Neuron (in vitro differentiated cells): Measurements from ENCODE around the gene CPSF6.
"Not testable (repeated sequence)": the region's sequence is repeated elsewhere in the genome, so short reads cannot be mapped to it uniquely, and the experiment has no call there.

Experiments used
- H2AFZ ChIP-seq: one replicate; pipeline ENCODE4 v1.6.1; 2013; ENCODE audit warnings: low read depth, mild to moderate bottlenecking, inconsistent platforms, low read length, moderate library complexity
- H3K27me3 ChIP-seq: one replicate; pipeline ENCODE4 v1.6.1; 2013; ENCODE audit warnings: low read length; ENCODE audit not compliant: insufficient read depth
- H3K36me3 ChIP-seq: one replicate; pipeline ENCODE4 v1.6.1; 2013; ENCODE audit warnings: low read length; ENCODE audit not compliant: insufficient read depth
- H3K4me1 ChIP-seq: one replicate; pipeline ENCODE4 v1.6.1; 2013; ENCODE audit warnings: low read length; ENCODE audit not compliant: insufficient read depth
- H3K4me3 ChIP-seq: 2 replicates; pipeline ENCODE4 v1.5.1; 2013; ENCODE audit warnings: mild to moderate bottlenecking, low read length, moderate library complexity
- H3K9me3 ChIP-seq: one replicate; pipeline ENCODE4 v1.6.1; 2013; ENCODE audit warnings: low read length

Gene CPSF6

GRCh38 chr12:69240631-69240995, 1.2 kb downstream of the CPSF6 start:
- Histone ChIP-seq H3K36me3 (peaks cover 17% of the 10 kb centered on the region), H2AFZ (no peak overlapping the region), H3K4me1 (peaks cover 20% of the 10 kb centered on the region), H3K4me3 (peak overlapping the region; percentile 100), H3K9me3 (no peaks in the 10 kb centered on the region), H3K27me3 (no peaks in the 10 kb centered on the region)

- Histone ChIP-seq H3K9me3 (no peaks in the 10 kb centered on the region), H2AFZ (no peak overlapping the region), H3K4me3 (peak overlapping the region; percentile 100), H3K4me1 (peaks cover 20% of the 10 kb centered on the region), H3K27me3 (no peaks in the 10 kb centered on the region), H3K36me3 (peaks cover 17% of the 10 kb centered on the region)
Observed at GRCh38 chr12:69241438-69242092, 2.2 kb downstream of the CPSF6 start.

DNA sequence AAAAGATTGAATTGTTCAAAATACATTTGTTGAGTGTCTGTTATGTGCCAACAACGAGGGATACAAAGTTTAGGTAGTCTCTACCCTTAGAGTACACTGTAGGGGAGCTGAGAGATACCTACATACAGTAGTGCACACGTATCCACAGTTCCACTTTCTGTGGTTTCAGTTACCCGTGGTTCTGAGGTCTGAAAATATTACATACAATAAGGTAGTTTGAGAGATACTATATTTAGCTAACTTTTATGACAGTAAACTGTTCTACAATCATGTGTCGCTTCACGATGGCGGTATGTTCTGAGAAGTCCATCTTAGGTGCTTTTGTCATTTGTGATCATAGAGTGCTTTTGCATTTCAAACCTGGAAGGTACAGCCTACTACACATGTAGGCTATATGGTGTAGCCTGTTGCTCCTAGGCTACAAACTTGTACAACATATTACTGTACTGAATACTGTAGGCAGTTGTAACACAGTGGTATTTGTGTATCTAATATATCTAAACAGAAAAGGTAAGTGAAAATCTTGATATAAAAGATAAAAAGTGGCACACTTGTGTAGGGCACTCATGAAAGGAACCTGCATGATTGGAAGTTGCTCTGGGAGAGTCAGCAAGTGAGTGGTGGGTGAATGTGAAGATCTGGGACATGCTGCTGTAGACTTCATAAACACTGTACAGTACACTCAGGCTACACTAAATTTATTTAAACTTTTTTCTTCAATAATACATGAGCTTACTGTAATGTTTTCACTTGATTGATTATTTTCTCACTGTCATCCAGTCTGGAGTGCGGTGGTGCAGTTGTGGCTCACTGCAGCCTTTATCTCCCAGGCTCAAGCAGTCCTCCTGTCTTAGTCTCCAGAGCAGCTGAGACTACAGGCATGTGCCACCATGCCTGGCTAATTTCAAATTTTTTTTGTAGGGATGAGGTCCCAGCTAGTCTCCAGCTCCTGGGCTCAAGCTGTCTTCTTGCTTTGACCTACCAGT, 4.0 kb downstream of the CPSF6 start:
- no peak overlapping the region for H3K4me3 ChIP-seq

GRCh38 chr12:69247268-69248018, 8.1 kb downstream of the CPSF6 start:
- H2AFZ ChIP-seq, result no peak overlapping the region
- H3K36me3 ChIP-seq, result peaks cover 17% of the 10 kb centered on the region
- H3K27me3 ChIP-seq, result no peaks in the 10 kb centered on the region
- H3K9me3 ChIP-seq, result peaks cover 2% of the 10 kb centered on the region
- H3K4me3 ChIP-seq, result no peak overlapping the region
- peaks cover under 1% of the 10 kb centered on the region for H3K4me1 ChIP-seq

More for the DNA sequence above, 4.0 kb downstream of the CPSF6 start:
- H2AFZ ChIP-seq, result no peak overlapping the region
- H3K4me1 ChIP-seq, result peaks cover 20% of the 10 kb centered on the region
- H3K9me3 ChIP-seq, result peaks cover 2% of the 10 kb centered on the region
- H3K27me3 ChIP-seq, result no peaks in the 10 kb centered on the region
- peaks cover 19% of the 10 kb centered on the region for H3K36me3 ChIP-seq

DNA sequence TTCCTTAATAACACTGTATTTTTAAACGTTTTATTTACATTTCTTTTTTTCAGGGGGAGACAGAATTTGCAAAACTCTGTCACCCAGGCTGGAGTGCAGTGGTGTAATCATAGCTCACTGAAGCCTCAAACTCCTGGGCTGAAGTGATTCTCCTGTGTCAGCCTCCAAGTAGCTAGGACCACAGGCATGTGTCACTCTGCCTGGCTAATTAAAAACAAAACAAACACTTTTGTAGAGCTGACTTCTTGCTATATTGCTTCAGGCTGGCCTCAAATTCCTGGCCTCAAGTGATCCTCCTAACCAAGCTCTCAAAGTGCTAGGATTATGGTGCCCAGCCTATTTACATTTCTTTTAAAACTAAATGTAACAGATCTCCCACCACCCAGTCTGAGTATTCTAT, 12.7 kb downstream of the CPSF6 start:
- Histone ChIP-seq H2AFZ (no peak overlapping the region), H3K4me1 (no peaks in the 10 kb centered on the region), H3K9me3 (peaks cover 2% of the 10 kb centered on the region), H3K36me3 (peaks cover 48% of the 10 kb centered on the region), H3K27me3 (no peaks in the 10 kb centered on the region), H3K4me3 (no peak overlapping the region)

GRCh38 chr12:69254046-69254445, 14.7 kb downstream of the CPSF6 start:
- Histone ChIP-seq H2AFZ (no peak overlapping the region), H3K27me3 (no peaks in the 10 kb centered on the region), H3K4me1 (no peaks in the 10 kb centered on the region), H3K9me3 (no peaks in the 10 kb centered on the region), H3K36me3 (peaks cover 63% of the 10 kb centered on the region), H3K4me3 (no peak overlapping the region)

DNA sequence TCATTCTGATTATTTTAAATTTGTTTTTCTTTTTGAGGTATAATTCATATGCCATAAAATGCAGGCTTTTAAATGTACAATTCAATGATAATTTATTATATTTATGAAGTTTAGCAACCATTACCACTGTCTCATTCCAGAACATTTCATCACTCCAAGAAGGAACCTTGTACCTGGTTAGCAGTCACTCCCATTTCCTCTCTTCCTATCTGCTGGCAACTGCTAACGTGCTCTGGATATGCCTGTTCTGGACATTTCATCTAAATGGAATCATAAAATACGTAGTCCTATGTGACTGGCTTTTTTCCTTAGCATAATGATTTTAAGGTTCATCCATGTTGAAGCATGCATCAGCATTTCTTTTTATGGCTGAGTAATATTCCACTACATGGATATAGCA, 15.5 kb downstream of the CPSF6 start:
- no peaks in the 10 kb centered on the region for H3K27me3 ChIP-seq
- H3K9me3 ChIP-seq, result no peaks in the 10 kb centered on the region
- H2AFZ ChIP-seq, result no peak overlapping the region
- H3K4me3 ChIP-seq, result no peak overlapping the region
- H3K36me3 ChIP-seq, result peaks cover 71% of the 10 kb centered on the region
- no peaks in the 10 kb centered on the region for H3K4me1 ChIP-seq

- peaks cover 98% of the 10 kb centered on the region for H3K36me3 ChIP-seq
Observed at GRCh38 chr12:69258655-69259054, 19.3 kb downstream of the CPSF6 start.

GRCh38 chr12:69262264-69262974, 23.1 kb downstream of the CPSF6 start:
- Histone ChIP-seq H2AFZ (no peak overlapping the region), H3K9me3 (peaks cover 1% of the 10 kb centered on the region), H3K4me3 (no peak overlapping the region), H3K27me3 (no peaks in the 10 kb centered on the region), H3K4me1 (no peaks in the 10 kb centered on the region), H3K36me3 (peaks cover 93% of the 10 kb centered on the region)

More at GRCh38 chr12:69258655-69259054, 19.3 kb downstream of the CPSF6 start:
- no peak overlapping the region for H2AFZ ChIP-seq
- H3K4me3 ChIP-seq, result no peak overlapping the region
- H3K4me1 ChIP-seq, result no peaks in the 10 kb centered on the region
- H3K9me3 ChIP-seq, result peaks cover 1% of the 10 kb centered on the region
- H3K27me3 ChIP-seq, result no peaks in the 10 kb centered on the region

DNA sequence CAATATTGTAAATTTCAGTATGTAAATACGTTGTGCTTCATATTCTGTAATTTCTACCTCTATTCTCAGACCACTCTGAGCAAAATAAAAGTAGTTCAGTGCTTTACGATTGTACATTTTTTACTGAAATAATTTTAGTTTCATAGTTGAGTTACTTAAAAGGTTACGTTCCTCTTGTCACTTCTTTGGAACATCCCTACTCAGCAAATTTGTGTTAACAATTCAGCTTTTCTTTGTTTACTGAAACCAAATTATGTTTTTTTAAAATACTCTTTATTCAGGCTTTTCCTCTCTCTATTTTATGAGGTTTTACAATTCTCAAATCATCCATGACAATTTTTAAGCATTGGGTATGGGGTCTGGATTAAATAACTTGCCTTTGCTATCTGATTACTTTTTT, 25.8 kb downstream of the CPSF6 start:
- Histone ChIP-seq H2AFZ (no peak overlapping the region), H3K36me3 (peaks cover 82% of the 10 kb centered on the region), H3K9me3 (peaks cover 1% of the 10 kb centered on the region), H3K27me3 (no peaks in the 10 kb centered on the region), H3K4me1 (no peaks in the 10 kb centered on the region), H3K4me3 (no peak overlapping the region)

- not testable (repeated sequence) for H3K4me3 ChIP-seq, H2AFZ ChIP-seq, H3K4me1 ChIP-seq, H3K9me3 ChIP-seq, H3K27me3 ChIP-seq
- peaks cover 82% of the 10 kb centered on the region for H3K36me3 ChIP-seq
Observed at GRCh38 chr12:69265633-69266032, 26.3 kb downstream of the CPSF6 start.

DNA sequence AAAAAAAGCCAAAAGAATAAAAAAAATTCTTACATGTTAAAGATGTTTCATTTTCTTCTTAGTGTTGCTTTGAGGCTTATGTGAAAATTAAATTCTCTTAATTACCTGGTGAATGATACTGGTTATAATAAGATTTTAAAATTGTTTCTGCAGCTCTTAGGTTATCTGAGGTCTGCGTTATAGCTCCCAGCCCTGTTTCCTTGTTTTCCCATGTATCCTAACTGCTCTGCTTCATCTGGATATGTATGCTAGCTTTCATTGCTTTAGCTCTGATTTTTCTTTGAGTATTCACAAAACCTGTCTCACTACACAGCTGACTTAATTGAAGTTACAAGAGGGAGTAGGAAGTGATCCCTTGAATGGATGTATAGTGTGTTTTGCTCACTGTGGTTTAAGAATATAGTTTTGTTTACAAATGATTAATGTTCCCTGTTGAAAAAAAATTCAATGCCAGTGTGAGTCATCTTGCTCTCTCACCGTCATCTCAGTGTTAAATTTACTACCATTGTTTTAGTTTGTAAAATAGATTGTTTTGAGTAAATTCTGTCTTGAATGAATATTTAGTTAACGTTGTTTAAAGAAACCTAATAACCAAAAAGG, 26.8 kb downstream of the CPSF6 start:
- H3K4me1 ChIP-seq, result no peaks in the 10 kb centered on the region
- no peak overlapping the region for H3K4me3 ChIP-seq
- H3K9me3 ChIP-seq, result peaks cover 1% of the 10 kb centered on the region
- no peak overlapping the region for H2AFZ ChIP-seq
- H3K36me3 ChIP-seq, result peaks cover 82% of the 10 kb centered on the region
- no peaks in the 10 kb centered on the region for H3K27me3 ChIP-seq
